ENCODE measurements around the gene SLC29A4.
"Not testable (repeated sequence)": the region's sequence is repeated elsewhere in the genome, so short reads cannot be mapped to it uniquely, and the experiment has no call there.

- TF ChIP-seq EZH2phosphoT487, CTCF (IDR thresholded peaks at IDR 0.05): not testable (repeated sequence)
Measured at GRCh38 chr7:5323800-5324781, 41.3 kb downstream of the SLC29A4 start.

Data from neural progenitor cell (in vitro differentiated cells).